Dermis microvascular lymphatic vessel endothelial cell (primary cell): ENCODE data around the gene PROK1. TPM values are rescaled to one million over a fixed set of nuclear protein-coding genes. Genes with fewer than 3 reads are reported as not detected.

Experiments used
- total RNA-seq: library from RNA; depleted of rRNA; stranded (reverse); fragments of >200 nt; gene quantifications from 2 replicates; pipeline ENCODE4 v1.2.1, GENCODE V29; 2014

The PROK1 gene
- total RNA-seq, 1 donor from 2014 or later: not detected

Other genes starting within 250 kb of the PROK1 start
- 0.77 and 1.0 TPM in 2 replicates for gene KCNC4, start 240.8 kb upstream of the PROK1 start, total RNA-seq
- gene RBM15, start 111.8 kb upstream of the PROK1 start, total RNA-seq: 26.2 and 28.1 TPM in 2 replicates
- 0.13 and 0.25 TPM in 2 replicates for gene SLC16A4, start 60.1 kb upstream of the PROK1 start, total RNA-seq
- gene LAMTOR5, start 43.5 kb upstream of the PROK1 start, total RNA-seq: 69.8 and 71.4 TPM in 2 replicates
- not detected in 2 replicates for gene KCNA10, start 68.0 kb downstream of the PROK1 start, total RNA-seq
- not detected in 2 replicates for gene KCNA2, start 155.2 kb downstream of the PROK1 start, total RNA-seq
- not detected in 2 replicates for gene KCNA3, start 223.8 kb downstream of the PROK1 start, total RNA-seq